ENCODE results near the gene CEP104.

The CEP104 gene

GRCh38 chr1:3856923-3857790 is at the start of gene CEP104, which contains the start of gene DFFB:
Gene CEP104, minus strand, starts transcription at chr1:3857211. Its CDS starts 4,804 bp downstream, at chr1:3852407.
Gene DFFB, plus strand, starts transcription at chr1:3857476. Its CDS starts 128 bp downstream, at chr1:3857604.
- DNase-seq (ENCODE audit: low read depth in 1 of 2, low spot score in 1 of 2), result peak; percentile 93

GRCh38 chr1:3906672-3907020 is 49.6 kb upstream of the CEP104 start:
- no peak for DNase-seq (ENCODE audit: low read depth in 1 of 2, low spot score in 1 of 2)

GRCh38 chr1:3905953-3906671 is 49.1 kb upstream of the CEP104 start:
- no peak for DNase-seq (ENCODE audit: low read depth in 1 of 2, low spot score in 1 of 2)

- no peak for DNase-seq (ENCODE audit: low read depth in 1 of 2, low spot score in 1 of 2)
Measured at GRCh38 chr1:3905266-3905952, 48.4 kb upstream of the CEP104 start.

GRCh38 chr1:3904843-3905185 is 47.8 kb upstream of the CEP104 start:
- no peak for DNase-seq (ENCODE audit: low read depth in 1 of 2, low spot score in 1 of 2)

GRCh38 chr1:3904006-3904842 is 47.2 kb upstream of the CEP104 start:
- no peak for DNase-seq (ENCODE audit: low read depth in 1 of 2, low spot score in 1 of 2)

- no peak for DNase-seq (ENCODE audit: low read depth in 1 of 2, low spot score in 1 of 2)
Measured at GRCh38 chr1:3903141-3904005, 46.4 kb upstream of the CEP104 start.

GRCh38 chr1:3902571-3903091 is 45.6 kb upstream of the CEP104 start:
- DNase-seq (ENCODE audit: low read depth in 1 of 2, low spot score in 1 of 2), result no peak

- no peak for DNase-seq (ENCODE audit: low read depth in 1 of 2, low spot score in 1 of 2)
Measured at GRCh38 chr1:3902111-3902511, 45.1 kb upstream of the CEP104 start.

- DNase-seq (ENCODE audit: low read depth in 1 of 2, low spot score in 1 of 2), result peak; percentile 65 to 81
Measured at GRCh38 chr1:3900969-3901529, 44.0 kb upstream of the CEP104 start.

- DNase-seq (ENCODE audit: low read depth in 1 of 2, low spot score in 1 of 2), result peak; percentile 77 to 92
Measured at GRCh38 chr1:3900150-3900968, 43.3 kb upstream of the CEP104 start, which contains the start of gene C1orf174. Gene C1orf174, minus strand, starts transcription at chr1:3900272. Its CDS starts 86 bp downstream, at chr1:3900186.

GRCh38 chr1:3899754-3900149 is 42.7 kb upstream of the CEP104 start:
- DNase-seq (ENCODE audit: low read depth in 1 of 2, low spot score in 1 of 2), result peak in 1 of 2 donors; percentile 20

GRCh38 chr1:3898994-3899753 is 42.2 kb upstream of the CEP104 start:
- no peak for DNase-seq (ENCODE audit: low read depth in 1 of 2, low spot score in 1 of 2)

GRCh38 chr1:3898475-3898735 is 41.4 kb upstream of the CEP104 start:
- DNase-seq (ENCODE audit: low read depth in 1 of 2, low spot score in 1 of 2), result no peak

GRCh38 chr1:3896396-3897000 is 39.5 kb upstream of the CEP104 start:
- no peak for DNase-seq (ENCODE audit: low read depth in 1 of 2, low spot score in 1 of 2)

GRCh38 chr1:3895951-3896325 is 38.9 kb upstream of the CEP104 start:
- no peak for DNase-seq (ENCODE audit: low read depth in 1 of 2, low spot score in 1 of 2)

- no peak for DNase-seq (ENCODE audit: low read depth in 1 of 2, low spot score in 1 of 2)
Measured at GRCh38 chr1:3895279-3895950, 38.4 kb upstream of the CEP104 start.
